ENCODE measurements around the gene HS3ST5.

Gene HS3ST5

DNA sequence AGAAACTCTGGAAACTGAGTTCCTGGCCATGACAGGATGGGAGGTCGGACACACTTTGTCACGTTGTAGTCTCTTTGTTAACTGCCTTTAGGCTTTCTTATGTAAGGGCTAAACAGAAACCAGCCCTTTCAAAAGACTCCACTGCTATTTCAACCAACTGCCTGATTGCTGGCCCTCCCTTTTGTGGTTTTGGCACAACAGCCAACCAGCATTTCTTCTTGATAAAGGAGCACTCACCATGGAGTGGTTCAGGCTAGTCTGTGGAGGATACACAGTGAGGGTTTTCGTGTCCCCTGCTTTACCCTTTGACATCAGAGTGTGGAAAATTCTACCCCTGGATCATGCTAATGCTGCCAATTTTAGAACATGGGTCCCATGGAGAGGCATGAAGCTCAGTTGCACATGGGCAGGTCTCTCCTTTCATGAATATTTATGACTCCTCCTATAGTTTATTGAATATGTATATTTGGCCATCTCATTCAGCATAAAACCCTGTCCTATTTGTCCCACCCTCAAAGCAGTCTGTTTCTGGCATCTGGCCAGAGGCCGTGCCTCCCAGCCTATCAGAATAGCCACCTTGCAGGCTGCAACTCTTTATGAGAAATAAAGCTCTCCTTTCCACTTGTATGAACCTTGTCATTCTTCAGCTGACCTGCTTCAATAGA, 148.3 kb downstream of the HS3ST5 start:
- peak; percentile 6 for DNase-seq (ENCODE audit: low read depth)

DNA sequence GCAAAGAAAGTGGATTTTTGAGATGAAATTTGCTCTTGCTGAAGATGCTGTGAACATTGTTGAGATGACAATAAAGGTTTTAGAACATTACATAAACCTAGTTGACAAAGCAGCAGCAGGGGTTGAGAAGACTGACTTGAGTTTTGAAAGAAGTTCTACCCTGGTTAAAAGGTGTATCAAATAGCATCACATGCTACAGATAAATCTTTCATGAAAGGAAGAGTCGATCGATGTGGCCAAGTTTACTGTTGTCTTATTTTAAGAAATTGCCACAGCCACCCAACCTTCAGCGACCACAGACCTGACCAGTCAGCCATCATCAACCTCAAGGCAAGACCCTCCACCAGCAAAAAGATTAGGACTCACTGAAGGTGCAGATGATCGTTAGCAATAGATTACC, 155.3 kb downstream of the HS3ST5 start:
- no peak for DNase-seq (ENCODE audit: low read depth)

DNA sequence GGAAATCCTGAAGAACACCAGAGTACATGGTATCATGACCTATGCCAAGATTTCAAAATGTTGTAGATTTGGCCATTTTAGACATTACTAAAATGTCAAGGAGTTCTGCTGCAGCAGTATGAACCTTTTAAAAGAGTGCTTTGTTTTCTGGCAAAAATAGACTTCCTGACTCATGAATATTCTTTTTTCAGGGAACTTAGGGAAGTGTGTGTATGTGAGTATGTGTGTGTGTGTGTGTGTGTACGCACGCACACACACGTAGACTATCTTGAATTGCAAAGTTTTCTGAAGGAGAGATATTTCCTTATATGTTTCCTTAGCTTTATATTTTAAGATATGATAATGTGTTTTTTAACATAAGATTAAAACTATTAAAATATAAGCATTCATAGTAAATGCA, 161.2 kb downstream of the HS3ST5 start:
- no peak for DNase-seq (ENCODE audit: low read depth)

DNA sequence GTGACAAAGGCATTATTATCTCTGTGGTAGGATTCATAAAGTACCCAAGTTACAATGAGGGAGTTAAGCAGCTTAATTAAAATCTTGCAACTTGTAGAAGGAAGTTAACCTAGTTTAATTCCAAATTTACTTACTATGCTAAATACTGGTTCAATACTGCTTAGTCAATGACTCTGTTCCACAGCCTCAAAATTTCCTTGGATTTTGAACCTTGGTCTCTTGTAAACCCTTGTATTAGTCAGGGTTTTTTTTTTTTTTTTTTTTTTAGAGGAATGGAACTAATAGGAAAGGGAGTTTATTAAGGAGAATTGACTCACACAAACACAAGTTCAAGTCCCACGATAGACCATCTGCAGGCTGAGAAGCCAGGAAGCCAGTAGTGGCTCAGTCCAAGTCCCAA, 163.4 kb downstream of the HS3ST5 start:
- no peak for DNase-seq (ENCODE audit: low read depth)

DNA sequence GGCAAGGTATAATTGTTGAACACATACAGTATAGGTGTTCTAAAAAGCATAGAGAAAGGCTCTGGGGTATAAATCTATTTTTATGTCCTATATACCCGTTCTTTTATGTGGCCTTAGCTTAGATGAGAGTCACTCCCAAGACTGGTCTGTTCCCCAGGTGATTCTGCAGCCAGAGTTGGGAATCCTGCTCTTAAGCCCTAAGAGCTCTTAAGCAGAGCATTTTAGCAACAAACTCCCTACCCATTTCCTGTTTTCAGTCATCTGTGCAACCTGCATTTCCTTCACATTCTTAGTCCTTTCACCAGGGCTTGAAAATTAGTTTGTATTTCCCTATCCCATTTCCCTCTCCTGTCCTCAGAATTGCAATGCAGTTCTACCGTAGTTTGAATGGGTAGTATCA, 166.1 kb downstream of the HS3ST5 start:
- no peak for DNase-seq (ENCODE audit: low read depth)

DNA sequence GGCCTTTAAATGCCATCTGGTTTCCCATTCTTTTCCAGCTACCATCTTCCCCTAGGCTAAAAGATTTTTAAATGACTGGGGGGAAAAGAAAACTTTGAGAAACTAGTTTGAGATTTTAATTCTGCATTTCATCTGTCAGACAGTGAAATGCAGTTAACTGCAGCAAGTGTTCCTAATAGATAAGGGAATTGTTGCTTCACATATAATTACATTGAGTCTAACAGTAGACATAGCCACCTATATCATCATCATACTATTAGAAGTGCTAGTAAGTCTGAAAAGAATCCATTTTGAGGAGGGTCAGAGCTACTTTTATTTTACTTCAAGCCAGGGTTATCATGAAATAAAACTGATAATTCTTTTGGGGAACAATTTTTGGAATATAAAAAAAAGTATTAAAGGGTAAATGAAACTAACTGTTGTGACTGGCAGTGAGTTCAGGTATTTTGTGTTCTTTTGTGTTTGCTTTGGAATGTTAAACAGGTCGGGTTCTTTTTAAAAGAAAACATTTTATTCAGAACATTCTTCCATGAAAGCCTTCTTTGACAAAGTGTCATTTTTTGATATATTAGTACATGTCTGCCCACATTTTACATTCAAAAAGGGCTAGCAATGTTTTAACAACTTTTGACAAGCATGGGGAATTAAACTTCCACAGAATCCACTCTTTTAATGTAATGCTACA, 170.1 kb downstream of the HS3ST5 start:
- no peak for DNase-seq (ENCODE audit: low read depth)

DNA sequence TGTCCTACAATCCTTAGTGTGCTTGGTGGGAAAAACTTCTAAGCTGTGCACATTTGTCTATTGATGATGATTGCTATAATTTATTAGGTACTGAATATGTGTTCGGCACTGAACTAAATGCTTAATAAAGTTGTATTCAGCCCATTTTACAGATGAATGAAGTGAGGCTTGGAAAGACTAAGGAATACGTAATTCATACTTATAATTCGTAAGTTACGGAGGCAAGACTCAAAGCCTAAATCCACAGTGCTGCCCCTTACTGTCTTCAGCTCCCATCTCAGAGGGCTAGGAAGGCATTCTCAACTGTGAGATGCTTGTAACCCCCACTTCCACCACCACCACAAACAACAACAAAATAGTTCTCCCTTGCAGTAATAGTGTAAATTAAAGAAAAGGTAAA, 171.3 kb downstream of the HS3ST5 start:
- DNase-seq (ENCODE audit: low read depth), result no peak

DNA sequence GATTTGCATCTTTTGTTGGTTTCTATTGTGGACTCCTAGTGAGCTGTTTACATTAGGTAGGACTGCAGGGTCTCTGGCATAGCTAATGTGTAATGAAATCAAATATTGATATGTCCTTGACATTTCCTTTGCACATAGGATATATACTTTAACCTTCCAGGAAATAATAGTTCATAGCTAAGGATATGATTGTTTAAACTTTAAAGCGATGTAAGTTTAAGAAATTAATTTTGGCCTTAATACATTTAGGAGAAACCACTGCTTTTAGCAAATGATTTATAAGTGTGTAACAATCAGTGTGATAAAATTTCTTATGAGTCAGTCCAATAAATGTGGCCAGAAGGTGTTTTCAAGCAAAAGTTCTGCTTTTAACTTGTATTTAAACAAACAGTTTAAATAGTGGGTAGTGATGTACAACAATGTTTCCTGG, 171.8 kb downstream of the HS3ST5 start:
- no peak for DNase-seq (ENCODE audit: low read depth)

DNA sequence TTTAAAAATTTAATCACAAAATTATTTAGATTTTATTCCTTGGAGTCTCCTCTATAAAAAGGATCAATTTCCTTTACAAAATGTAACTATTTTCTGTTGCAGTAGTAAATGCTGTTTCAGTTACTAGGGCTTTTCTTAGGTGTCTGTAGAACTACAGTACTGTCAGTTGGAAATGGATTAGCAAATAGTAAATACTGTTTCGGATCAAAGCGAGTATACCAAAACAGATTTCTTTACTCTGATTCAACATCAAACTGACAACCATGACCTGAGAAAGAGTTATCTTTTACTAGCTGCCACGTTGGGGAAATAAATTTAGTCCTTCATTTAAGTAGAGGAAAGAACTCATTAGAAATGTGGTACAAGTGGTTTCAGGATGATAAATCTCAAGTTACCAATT, 172.5 kb downstream of the HS3ST5 start:
- no peak for DNase-seq (ENCODE audit: low read depth)

DNA sequence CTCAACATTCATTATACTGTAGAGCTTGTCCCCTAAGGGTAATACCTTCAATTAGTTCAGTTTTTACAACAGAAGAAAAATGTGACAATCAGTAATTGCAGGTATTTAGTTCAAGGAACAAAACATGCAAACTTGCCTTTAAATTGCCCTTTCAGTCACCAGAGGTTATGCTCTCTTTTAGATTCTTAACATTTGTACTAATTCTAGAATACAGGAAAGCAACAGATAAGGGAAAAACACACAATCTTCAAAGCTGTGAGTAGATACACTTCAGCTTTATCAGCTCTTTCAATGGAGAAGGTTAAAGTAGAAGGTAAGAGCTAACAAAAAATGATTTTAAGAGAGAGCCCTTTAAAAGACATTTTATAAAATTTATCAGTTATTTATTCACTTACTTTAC, 173.1 kb downstream of the HS3ST5 start:
- no peak for DNase-seq (ENCODE audit: low read depth)

DNA sequence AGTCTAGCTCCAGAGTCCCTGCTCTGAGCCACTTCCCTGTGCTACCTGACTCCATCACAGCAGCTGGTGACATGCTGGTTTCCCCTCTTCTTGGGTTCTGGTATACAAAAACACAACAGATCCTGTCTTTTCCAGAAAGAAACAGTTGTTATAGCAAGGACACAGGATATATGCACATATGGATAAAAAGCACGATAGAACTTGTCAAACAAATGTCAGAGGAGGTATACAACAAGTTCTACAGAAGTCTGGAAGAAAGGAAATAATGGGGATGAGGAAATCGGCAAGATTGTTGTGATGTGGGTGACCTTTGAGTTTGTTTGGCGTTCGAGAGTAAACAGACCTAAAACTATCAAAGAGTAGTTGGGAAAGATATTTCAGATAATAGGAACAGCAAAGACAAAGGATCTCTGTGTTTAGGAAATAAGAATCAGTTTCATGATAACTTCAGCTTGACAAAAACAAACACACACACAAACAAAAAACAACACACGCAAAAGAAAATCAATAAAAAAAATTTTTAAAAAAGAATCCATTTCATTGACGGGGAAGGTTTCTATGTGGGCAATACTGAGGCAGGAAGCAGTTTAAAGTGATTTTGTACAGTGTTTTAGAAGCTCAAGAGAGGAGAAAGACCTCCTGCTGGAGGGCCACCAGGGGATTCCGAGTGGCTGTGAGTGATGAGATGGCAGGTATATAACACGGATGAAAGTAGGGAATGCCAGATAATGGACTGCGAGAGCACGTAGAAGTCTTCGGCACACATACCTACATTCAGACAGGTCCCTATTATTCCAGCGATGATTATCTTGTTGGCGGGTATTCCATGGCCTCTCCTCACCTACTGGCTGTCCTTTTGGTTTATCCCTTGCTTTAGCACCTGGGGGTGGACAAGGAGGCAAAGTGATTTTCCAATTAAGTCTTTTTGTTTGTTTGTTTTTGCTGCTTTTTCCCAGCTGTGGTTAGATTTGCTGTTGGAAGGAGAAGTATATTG, 174.9 kb downstream of the HS3ST5 start:
- DNase-seq (ENCODE audit: low read depth), result no peak

DNA sequence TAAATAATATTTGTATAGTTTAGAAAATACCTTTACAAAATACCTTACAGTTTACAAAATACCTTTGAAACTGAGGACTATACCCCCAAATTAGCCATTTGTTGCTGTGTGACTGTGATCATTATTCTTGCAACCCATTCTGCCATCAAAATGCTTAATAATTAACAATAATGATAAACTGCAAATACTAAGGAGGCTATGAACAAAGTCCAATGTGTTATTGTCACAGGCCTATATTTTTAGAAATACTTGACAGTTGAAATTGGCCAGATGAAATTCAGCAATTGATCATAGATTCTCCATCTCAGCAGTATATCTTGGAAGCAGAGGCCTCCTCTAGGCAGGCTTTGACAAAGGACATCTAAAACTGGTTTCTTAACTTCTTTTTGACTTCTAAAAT, 178.6 kb downstream of the HS3ST5 start:
- no peak for DNase-seq (ENCODE audit: low read depth)

DNA sequence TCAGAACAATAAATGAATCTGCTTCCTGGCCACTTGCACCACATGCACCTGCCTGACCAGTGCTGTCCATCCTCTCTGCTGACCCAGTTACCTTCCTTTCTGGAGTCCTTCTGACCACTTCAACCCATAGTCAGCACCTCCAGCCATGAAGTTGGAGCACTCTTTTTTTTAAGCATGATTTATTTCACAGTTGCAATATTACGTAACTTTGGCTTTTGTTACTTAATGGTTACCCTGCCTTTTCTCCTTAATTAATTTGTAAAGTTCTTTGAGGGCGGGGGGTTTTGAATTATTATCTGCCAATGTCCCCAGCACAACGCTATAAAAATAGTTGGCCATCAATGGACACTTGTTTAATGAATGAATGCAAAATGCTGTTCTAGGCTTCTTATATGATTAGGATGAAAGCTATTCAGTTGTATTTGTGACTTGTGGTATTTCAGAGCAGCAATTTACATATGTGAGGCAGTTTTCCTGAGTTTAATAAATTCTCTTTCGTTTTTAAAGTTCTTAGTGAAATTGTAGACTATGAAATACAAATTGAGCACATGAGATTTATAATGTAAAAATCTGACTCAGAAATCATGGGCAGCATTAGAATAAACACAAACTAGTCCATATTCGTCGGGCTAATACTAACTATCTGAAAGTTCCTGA, 180.0 kb downstream of the HS3ST5 start:
- no peak for DNase-seq (ENCODE audit: low read depth)

DNA sequence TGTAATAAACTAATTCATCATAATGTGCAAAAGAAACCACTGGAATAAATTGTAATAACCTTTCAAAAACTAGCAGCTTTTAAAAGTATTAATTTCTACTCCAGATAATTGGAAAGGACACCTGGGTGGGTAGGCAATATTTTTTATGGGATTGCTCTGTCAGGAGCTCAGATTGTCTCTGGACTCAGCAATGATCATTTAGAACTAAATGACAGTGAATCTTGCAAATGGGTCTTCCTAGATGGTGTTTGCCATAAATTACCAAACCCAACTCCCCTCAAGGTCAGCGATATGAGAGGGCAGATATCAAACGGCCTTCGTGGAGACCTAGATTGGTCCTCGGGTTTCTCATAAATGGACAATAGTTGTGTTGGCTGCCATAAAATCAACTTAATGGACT, 181.9 kb downstream of the HS3ST5 start:
- DNase-seq (ENCODE audit: low read depth), result no peak

DNA sequence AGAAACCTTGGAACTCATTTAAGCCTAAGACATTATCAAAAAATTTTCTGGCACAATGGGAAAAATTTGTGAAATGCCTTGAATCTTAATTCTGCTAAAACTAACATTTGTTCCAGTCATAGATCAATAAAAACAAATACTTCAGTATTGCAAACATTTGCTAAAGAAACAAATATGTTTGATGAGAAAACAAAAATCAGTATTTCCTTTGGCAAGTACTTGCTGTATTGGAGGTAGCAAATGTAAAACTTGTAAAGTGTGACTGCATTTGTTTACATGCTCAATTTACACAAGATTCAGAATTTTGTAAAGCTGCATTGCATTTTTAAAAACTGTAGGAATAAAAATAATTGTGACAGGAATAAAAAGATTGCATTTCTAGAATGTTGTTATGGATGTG, 183.1 kb downstream of the HS3ST5 start:
- DNase-seq (ENCODE audit: low read depth), result no peak

DNA sequence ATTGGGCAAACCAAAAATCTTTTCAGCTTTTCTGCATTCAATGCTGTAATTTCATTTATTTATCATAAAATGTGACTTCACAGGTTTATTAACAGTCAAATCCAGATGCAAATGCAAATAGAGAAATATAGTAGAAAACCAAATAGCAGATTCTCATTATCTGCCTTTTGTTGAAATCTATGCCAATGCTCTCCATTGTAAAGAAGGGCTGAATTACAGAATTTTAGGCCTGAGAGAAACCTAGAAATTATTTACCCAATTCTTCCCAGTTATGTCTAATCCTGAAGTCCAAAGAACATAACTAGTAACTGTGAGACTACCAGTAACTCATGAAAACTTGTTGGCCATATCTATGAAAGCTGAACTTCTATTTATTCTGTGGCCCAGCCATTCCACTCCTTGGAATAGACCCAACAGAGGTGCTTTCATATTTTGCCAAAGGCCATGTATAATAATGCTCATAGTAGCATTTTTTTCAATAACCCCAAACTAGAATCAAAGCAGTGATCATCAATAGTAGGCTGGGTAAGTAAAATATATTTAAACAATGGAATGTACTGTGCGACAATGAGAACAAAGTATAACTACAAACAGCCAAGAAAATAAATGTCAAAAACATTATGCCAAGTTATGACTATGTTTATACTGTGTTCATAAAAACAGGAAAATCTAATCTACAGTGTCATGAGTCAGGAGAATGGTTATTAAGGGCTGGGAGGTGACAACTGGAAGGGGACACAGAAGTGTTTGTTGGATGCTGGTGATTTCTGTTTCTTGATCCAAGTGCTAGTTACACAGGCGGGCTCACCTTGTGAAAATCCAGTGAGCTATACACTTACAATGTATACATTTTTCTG, 183.8 kb downstream of the HS3ST5 start:
- DNase-seq (ENCODE audit: low read depth), result no peak

DNA sequence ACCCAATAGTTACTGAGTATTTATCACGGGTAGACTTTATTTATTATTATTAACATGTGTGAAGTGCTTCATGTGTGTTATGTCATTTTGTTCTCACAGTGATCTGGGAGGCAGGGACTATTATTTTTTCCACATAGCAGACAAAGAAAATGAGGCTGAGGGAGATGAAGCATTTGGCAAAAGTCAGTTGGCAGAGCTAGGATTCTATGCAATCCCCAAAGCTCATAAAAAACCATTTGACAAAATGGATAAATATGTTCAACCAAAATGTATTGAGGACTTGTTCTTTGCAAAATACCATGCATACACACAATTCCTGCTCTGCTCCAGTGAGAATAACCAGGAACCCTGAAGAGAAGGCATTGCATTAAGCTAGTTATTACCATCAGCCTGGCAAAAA, 184.4 kb downstream of the HS3ST5 start:
- DNase-seq (ENCODE audit: low read depth), result no peak

DNA sequence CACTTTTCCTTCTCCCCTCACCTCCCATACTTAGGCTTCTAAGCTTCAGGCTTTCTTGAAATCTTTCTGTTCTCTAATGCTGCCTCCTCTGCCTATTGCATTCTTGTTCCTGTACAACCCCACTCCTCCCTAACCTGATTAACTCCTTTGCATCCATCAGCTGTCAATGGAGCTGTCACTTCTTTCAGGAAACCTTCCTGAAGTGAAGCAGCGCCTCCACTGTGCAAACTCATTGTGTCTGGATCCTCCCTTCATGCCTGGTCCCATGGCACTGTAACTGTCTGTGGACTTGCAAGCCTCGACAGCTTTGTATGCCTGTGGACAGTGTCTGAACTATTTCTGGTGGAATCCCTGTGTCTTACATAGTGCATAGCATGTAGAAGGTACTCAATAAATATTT, 185.0 kb downstream of the HS3ST5 start:
- DNase-seq (ENCODE audit: low read depth), result no peak

DNA sequence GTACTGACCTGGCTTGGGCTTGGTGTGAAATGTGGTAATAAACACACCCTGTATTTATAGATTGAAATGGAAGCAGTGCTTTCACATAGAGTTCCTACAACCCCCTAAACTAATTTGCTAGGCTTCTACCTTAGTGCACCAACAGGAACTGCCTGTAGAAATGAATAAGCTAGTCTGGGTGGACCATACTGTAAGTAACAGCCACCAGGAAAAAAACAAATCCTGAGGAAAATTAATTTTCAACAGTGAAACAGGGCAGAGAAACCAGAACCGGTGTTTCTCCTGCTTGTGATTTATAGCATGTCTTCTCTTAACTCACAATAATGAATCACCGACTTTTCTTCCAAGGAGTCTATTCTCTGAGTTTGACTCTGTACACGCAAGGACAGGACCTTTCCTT, 187.1 kb downstream of the HS3ST5 start:
- DNase-seq (ENCODE audit: low read depth), result no peak

DNA sequence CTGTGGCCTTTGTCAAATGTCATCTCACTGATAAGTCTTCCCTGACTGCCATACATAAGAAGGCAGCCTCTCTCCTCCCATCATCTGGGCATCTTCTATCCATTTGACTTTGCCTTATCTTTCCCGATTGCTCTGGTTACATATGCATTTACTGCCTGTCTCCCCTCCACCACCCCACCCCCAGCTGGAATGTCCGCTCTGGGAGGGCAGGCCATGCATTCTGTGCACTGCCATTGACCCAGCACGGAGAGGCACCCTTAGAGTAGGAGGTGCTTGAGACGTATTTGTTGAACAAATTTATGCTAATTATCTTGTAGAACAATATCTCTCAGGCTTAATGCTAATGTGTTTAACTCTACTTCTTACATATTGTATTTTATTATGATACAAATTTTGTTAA, 188.0 kb downstream of the HS3ST5 start:
- DNase-seq (ENCODE audit: low read depth), result no peak

DNA sequence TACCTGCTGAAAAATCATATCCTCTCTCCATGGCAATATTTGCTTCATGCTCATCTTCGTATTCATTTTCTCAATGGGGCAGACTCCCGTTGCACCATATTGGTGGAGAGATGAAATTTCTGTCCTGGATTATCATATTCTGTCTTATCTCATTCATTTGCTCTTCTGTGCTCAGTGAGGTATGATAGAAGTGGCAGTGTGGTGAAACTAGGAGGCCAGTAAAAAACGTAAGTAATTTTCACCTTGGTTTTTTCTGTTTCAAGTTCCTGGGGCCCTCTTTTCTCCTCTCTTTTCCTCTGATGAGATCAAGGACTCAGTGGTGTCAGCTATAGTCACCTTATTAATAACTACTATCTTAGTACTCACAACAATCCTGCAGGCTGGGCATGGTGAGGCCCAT, 189.4 kb downstream of the HS3ST5 start:
- no peak for DNase-seq (ENCODE audit: low read depth)
